NCI-H2081 (cell line): ENCODE results near the gene NDC80.

Experiments
- DNase-seq, 2 experiments: peaks; one replicate each; lab custom pipeline; 2025; lab: John Stamatoyannopoulos, UW

Gene NDC80

GRCh38 chr18:2557536-2557935, 13.8 kb upstream of the NDC80 start:
- DNase-seq = no peak

- DNase-seq = no peak
These were observed 12.1 kb upstream of the NDC80 start for GRCh38 chr18:2559249-2559648.

- DNase-seq = no peak
These were observed 7.0 kb upstream of the NDC80 start for GRCh38 chr18:2564373-2564772.

GRCh38 chr18:2568129-2568528, 3.2 kb upstream of the NDC80 start:
- no peak for DNase-seq

- no peak for DNase-seq
These were observed 2.8 kb upstream of the NDC80 start for GRCh38 chr18:2568605-2569004.

- no peak for DNase-seq
These were observed 1.8 kb upstream of the NDC80 start for GRCh38 chr18:2569338-2570207.

- peak; percentile 17 to 46 for DNase-seq
These were observed 571 bp upstream of the NDC80 start for GRCh38 chr18:2570772-2571199.

- no peak for DNase-seq
These were observed 813 bp downstream of the NDC80 start for GRCh38 chr18:2572171-2572569.

- no peak for DNase-seq
These were observed 1.5 kb downstream of the NDC80 start for GRCh38 chr18:2572892-2573291.

GRCh38 chr18:2573408-2573807, 2.1 kb downstream of the NDC80 start:
- no peak for DNase-seq

- DNase-seq = no peak
These were observed 16.4 kb downstream of the NDC80 start for GRCh38 chr18:2587788-2588187.

- no peak for DNase-seq
These were observed 17.4 kb downstream of the NDC80 start for GRCh38 chr18:2588666-2589344.

GRCh38 chr18:2589345-2590068, 18.1 kb downstream of the NDC80 start:
- DNase-seq = no peak

- DNase-seq = no peak
These were observed 18.9 kb downstream of the NDC80 start for GRCh38 chr18:2590303-2590702.

GRCh38 chr18:2597639-2598038, 26.3 kb downstream of the NDC80 start:
- no peak for DNase-seq

- no peak for DNase-seq
These were observed 31.5 kb downstream of the NDC80 start for GRCh38 chr18:2602844-2603243.

- DNase-seq = no peak
These were observed 35.0 kb downstream of the NDC80 start for GRCh38 chr18:2606335-2606734.

- no peak for DNase-seq
These were observed 38.2 kb downstream of the NDC80 start for GRCh38 chr18:2609604-2610003.

GRCh38 chr18:2610549-2610948, 39.2 kb downstream of the NDC80 start:
- no peak for DNase-seq

- DNase-seq = no peak
These were observed 41.6 kb downstream of the NDC80 start for GRCh38 chr18:2612996-2613395.

- no peak for DNase-seq
These were observed 46.1 kb downstream of the NDC80 start for GRCh38 chr18:2617401-2617998.

- DNase-seq = no peak
These were observed 46.7 kb downstream of the NDC80 start for GRCh38 chr18:2618009-2618408.
